HG03097 (cell line): ENCODE measurements around the gene GIT1.

ENCODE experiments used
- ATAC-seq: cut with Tn5 transposase; IDR thresholded peaks from one replicate; pipeline ENCODE4 v1.9.1; 2021; ENCODE audit not compliant: unreplicated experiment, low FRiP score

The GIT1 gene

DNA sequence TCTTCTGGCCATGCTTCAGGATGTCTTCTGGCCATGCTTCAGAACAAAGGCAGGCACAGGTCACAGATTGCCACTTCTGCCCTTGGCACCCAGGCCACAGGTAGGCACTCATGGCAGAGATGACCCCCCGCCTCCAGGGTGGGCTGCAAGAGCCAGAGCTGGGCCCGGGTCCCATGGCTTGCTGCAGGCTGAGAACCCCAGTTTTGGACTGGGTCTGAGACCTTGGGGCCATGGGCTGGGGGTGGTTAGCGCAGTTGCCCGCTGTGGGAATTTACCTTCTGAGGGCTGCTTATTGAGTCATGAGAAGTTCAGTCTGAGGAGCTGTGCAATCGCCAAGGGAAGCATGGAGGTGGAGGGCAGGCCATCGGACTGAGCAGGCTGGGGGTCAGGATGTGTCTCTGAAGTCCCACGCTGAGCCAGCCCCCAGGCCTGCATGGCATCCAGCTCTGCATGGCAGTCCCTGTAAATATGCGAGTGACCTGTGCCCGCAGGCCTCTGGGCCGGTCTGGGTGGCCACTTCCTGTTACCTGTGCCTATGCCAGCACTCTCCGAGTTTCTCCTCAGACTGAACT, 5.2 kb upstream of the GIT1 start:
- ATAC-seq, result no peak

DNA sequence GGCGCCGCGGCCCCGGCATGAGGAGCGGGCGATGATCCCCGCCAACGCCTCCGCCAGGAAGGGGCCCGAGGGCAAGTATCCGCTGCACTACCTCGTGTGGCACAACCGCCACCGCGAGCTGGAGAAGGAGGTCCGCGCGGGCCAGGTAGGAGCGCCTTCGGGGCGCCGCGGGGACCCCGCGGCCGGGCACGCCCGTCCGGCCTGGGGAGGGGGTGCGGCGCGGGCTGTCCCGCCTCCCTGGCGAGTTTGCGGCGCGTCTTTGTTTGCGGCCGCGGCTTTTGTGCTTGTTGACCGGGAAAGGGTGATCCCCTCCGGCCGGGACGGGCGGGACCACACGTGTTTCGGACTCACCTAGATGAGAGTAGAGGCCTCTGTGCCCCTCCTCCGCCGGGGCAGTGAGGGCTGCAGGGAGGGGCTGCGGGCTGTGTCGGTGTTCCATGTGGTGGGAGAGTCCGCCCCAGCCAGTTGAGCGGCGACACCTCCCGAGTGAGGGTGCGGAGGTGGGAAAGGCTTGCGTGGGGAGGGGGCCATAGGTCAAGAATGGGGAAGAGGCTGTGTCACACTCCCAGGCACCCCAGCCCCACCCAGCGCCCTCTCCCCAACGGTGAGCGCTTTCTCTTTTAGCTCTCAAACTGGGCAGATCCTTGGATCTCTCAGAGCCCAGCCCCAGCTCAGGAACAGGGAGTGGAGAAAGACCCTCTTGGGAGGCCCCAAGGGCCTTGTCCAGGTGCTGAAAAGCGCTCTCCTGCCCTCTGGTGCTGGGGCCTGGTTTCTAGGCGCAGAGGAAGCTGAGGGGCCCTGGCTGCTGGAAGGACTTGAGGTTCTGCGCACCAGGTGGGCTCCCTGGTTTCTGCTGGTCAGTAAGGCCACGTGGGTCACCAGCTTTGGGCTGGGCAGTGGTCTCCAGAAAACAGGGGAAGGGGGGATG, 4.4 kb upstream of the GIT1 start:
- ATAC-seq, result no peak

DNA sequence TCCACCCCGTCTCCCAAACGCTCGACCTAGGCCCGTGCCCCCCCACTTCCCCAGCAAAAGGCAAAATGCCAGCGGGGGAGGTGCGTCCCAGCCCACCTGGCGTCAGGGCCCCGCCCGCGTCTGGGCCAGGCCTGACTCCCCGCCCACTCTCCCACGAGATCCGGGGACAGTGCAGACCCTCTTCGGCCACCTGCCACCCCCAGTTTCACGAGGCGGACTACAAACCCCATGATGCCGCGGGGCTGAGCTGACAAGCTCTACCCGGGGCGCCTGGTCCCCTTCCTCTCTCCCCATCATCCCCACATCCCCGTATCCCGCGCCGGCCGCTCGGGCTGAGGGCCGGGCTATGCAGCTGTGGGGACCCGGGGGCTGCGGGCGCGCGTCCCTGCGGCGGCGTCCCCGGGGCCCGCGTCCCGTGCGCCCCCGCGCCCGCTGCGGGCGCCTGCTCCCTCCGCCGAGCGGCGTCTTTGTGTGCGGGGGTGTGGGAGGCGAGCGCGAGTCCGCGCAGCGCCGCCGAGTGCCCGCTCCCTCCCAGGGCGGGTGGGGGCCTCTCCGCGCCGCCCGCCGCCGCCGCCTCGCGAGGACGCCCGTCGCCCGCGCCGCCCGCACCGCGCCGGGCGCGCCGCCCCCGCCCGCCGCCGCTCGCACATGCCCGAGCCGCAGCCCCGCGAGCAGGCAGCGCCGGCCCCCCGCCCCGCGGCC, 3.6 kb upstream of the GIT1 start, which contains the start of gene ANKRD13B:
Gene ANKRD13B (plus strand): TSS at position 283 of the 702 bp plus-strand sequence. CDS start 490 bp downstream, outside the sequence.
- ATAC-seq, result no peak

DNA sequence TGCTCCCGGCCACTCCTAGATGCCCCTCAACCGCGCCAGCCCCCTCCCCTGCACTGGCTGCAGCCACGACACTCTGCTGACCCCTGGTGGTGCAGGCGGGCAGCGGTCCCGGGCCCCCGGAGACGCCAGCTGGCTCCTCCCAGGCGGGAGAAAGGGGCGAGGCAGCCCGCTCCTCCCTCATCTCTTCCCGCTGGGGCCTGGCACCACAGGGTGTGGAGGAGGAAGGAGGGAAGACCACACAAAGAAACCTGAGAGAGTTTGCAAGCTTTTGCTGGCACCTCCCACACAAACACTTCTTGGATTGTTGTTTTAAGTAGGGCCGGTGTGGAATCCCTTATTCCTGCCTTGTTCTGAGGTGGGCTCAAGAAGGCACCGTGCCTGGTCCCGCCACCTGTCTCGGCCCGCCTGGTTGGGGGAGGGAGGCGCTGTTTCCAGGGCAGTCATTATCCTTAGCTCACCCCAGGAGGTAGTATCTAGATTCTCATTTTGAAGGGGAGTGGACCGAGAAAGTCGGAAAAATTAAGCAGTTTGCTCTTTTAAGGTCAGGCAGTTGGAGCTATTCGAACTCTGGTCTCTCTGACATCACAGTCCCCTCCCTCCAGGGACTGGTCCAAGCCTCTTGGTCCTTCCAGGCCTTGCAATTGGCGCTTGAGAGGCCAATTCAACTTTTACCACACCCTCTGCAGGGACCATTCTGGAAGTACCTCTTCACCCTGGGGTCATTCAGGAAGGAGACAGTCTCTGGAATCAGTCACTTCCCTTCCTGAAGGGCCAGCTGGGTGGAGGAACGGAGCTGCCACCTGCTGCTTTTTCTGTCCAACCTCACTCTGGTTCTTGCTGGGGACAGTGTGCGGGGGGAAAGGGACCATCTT, 2.5 kb upstream of the GIT1 start:
- ATAC-seq, result no peak

DNA sequence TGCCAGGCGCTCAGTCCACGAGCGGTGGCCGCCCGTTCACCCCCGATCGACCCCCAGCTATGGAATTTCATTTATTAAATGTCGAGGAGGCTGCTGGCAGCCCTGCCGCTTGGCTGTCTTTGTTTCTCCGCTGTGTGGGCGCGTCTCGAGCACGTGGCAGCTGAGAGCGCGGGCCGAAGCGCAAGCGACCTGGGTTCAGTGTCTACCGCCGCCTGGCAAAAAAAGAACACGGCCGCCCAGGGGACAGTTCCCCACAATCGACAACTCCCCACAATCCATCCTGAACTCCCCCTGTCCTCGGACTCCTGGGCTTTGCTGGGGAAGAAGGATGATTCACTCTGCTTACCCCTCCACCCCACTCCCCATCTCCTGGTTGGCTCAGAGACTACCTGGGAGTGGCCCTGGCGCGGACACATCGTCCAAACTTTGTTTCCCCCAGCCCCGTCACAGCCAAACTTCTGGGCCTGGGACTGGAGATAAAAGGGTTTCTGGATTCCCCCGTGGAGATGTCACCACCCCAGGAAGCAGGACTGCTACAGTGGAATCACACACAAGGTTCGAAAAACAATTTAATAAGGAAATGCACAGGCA, 1.8 kb upstream of the GIT1 start:
- no peak for ATAC-seq

DNA sequence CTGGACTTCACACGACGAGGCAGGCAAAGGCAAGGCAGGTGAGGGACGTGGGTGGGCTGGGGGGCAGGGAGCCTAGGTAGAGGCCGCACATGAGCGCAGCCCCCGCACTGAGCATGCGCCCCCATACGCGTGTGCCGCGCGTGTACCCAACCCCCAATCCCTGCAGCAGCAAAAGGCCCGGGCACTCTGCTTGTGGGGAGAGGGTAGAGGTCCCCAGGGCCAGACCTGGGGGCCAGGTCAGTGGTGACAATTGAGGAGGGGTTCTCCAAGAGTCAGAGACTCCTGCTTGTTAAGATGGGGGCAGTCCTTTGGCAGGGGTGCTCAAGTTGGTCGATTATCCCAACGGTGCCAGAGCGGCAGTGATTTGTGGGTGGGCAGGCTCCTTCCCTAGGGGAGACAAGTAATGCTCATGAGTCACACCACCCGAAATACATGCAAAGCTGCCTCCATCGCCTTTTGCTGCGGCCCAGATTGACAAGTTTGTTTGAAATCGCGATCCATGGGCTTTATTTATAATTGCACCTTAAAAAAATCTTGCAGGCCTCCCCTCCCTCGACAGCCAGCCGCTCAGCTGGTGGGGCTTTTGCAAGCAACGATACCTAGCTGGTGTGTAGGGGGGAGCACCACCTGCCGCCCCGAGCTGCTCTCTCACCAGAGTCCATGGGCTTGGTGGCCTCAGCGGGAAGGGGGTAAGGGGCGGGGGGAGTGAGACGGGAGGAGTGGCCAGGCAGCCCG, 1.1 kb upstream of the GIT1 start:
- ATAC-seq, result no peak

DNA sequence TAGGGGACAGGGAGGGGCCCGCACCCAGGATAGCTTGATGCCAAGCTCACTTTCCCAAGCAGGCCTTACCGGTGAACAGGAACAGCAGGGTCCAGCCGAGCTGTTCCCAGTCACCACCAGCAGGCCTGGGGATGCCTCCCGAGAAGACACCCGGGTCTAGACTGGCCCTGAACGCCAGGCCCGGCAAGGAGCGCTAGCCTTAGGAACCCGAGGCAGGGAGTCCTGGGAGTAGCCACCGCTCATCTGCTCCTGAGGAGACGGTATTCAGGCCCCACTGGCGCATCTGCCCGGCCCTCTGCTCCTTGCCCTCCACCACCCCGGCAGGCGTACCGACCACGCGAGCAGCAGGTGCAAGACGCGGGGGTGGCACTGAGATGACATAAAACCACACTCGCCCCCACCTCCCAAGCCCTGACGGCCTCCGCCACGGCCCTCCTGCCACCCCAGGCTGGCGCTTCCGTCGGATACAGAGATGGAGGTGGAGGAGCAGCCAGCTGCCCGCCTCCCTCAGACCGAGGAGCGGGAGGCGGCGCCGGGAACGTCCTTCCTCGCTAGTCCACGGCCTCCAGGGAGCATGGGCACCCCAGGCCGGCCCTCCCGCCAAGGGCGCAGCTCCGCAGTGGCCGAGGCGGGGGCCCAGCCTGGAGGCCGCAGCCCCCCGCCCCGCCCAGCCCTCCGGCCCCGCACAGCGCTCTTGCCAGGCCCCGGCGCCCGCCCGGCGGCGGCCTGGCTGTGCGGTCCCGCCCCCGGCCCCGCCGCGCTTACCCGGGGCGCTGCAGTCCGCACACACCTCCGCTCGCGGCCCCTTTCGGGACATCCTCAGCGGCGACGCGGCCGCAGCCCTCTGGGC, 661 bp downstream of the GIT1 start:
- ATAC-seq, result peak; percentile 8

DNA sequence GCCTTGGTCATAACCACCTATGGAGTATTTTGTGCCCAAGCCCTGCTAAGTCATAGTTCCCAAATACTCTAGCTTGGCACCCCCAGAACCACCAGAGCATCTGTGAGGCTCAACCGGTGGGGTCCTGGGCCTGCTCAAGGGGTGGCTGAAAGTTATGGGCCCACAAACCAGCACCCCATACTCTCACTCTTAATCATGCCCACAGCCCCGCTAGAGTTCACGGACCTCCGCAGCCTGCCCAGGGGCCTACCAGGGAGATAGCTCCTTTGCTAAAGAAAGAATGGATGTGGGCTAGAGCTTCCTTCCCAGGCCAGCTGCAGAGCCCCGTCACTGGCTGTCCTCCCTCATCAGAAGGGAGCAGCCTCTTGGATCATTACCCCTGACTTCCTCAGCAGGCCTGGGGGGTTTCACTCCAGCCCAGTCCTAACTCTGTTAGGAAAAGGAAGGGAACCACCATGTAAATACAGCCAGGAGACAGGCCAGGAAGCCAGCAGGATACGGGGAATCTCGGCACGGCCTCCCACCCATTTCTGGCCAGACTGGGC, 1.4 kb downstream of the GIT1 start:
- ATAC-seq, result no peak

DNA sequence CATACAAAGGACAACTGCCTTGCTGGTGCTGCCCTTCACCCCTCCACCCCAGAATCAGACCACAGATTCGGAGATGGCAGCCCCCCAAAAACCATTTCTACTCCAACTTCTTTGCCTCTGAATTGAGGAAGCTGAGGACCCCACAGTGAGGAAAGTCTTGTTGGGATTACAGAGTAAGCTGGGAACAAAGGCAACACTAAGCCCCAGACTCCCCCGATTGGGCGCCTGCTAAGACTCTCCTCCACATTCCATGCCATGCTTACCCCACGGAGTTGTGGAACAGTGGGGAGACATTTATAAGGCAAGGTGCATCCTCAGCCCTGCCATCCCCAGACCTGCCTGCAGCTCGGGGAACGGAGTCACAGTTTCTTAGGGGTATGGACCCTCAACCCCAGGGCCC, 1.9 kb downstream of the GIT1 start:
- no peak for ATAC-seq

DNA sequence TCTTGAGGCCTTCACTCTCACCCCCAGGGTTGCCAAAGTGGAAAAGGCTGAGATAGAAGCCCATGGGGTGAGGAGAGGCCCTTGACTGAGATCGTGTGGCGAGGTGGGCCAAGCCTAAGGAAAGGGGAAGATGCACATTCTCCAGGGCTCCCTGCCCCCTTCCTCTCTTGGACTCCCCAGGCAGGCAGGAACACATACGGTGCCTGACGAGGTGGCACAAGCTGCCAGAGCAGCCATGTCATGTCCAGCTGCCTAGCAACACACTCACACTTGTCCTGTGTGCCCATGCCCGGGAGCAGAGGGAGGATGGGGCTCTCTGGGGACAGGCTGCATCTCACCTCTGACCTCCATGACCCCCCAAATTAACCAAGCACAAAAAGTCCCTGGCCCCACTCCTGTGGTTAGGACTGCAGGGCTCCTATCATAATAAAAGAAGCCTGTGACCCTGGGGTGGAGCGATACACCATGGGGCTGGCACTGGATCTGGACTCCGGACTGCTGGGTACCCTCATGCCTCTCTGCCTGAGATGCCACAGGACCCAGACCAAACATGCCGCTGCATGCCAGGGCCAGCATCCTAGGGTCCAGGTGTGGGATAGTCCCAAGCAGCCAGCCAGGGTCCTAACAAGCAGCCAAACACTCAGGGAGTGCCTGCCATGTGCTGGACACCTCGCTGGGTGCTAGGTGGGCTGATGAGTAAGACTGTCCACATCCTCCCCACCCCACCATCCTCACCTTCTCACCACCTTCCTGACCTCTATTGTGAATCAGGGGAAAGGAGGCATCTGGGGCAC, 2.6 kb downstream of the GIT1 start:
- ATAC-seq, result no peak

DNA sequence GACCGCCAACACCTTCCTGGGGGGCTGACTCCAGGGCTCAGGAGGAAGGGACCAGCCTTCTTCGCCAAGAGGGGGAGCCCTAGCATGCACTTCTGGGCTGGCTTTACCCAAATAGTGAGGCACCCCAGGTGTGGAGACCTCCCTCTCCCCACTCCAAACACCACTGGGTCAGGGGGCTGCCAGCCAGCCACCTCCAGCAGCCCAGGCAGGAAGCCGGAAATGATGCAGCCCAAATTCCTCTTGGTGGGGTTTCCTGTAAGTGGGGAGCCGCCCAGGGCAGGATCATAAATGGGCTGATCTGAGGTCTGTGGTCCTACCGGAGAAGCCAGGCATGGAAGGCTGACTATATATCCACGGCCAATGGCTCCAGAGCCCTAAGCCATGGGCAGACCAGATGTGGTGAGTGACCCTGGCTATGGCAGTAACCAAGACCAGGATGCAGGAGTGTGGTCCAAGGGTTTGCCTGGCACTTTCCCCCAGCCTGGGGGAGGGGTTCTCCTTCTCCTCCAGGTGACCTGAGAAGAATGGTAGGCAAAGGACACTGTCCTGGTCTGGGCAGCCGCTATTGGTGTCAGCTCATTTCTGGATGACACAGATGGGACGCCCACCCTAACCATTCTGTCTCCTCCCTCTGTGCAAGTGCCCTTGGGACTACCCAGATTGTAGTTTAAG, 4.2 kb downstream of the GIT1 start:
- no peak for ATAC-seq

DNA sequence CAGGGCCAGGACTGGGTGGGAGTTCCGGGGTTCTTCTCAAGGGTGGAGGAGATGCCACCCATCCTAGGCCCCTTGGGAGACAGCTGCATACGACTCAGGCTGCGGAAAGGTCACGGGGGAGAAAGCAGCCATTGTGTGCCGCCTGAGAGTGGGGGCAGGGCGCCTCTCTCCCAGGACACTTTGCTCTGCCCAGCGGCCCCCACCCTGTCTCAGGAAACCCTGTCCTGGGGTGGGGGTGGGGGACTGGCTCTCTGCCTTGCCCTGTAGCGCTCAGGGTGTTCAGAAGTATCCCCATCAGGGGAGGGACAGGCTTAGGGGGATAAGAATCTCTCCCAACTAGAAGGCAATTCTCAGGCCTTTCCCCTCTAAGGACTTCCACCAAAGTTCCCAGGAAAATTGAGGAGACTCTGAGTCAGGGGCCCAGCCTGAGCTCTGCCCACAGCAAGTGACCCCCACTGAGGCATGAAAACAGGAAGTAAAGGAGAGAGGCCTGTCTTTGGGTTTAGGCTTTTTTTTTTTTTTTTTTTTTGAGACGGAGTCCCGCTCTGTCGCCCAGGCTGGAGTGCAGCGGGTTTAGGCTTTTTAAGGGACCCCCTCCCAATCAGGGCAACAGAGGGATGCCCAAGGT, 4.9 kb downstream of the GIT1 start:
- ATAC-seq, result no peak

DNA sequence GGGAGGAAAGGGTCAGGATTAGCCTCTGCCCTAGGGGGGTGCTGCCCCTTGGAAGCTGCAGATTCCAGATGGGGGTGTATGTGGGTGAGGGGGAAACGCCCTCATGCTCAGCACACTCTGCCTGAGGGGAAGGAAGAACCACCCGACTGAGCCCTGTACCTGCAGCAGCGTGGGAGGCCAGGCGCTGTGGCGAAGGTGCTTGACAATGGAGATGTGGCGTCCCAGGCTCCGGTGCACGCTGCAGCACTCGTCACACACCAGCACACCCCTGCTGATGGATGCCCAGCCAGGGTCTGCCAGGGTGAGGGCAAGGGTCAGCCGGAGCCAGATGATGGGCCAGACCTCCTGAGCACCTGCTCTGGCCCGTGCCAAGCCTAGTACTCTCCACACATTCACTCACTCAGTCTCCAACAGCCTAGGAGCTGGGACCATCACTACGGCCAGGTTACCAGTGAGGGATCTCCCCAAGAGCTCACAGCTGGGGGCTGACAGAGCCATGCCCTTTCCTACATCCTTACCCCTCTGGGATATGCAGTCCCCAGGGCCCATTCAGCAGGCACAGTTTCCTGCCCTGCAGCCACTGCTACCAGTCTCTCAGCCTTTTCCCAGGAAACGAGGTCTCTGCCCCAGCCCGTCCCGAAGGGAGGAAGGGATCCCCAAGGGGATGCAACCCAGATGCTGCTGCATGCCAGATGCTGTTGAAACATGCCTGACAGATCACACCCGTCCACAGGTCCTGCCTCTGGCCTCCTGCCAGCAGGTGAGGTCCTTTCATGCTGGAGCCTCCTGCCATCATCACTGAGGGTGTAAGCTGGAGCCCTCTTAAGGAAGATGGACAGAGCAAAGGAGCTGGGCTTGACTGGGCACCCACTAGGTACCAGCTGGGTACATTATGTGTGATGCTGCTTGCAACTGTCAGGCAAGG, 5.9 kb downstream of the GIT1 start:
- no peak for ATAC-seq

DNA sequence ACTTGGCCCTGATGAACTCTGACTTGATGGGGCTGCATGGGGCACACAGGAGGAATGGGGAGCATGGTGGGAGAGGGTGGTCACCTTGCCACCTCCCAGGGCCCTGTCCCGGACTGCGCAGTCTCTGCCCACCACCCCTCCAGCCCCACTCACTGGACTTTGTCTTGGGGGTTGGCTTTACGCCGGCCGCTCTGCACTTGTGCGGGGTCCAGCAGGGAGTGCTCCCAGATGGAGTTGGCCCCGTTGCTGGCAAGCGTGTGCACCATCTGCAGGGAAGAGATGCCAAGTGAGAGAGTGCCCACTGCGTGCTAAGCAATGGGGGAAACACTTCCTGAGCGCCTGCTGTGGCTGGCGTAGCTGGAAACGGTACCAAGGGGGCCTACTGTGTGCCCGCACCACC, 6.7 kb downstream of the GIT1 start:
- no peak for ATAC-seq

DNA sequence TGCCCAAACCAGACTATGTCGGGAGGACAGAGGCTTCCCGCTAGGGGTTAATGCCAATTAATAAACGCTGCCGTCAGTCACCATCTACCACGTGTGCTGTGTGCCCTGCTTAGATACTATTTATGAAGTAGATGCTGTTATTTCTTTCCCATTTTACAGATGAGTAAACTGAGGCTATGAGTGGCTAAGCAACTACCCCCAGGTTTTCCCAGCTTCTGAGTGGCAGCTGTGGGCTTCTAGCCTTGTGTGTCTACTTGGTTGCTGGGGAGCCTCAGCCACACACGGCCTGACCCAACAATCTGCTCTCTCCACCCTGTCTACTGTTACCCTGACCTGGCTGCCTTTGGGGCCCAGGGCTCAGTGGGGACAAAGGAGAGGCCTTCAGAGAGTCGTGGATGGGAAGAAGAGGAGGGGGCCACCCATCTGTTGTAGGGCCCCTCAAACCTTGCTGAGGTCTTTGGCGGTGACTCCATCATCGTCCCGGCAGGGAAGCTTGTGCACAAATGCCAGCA, 7.1 kb downstream of the GIT1 start:
- ATAC-seq, result no peak
